SH-SY5Y (cell line): ENCODE results near the gene NHLRC4.

Experiments used
- GATA2 ChIP-seq: IDR thresholded peaks from 2 replicates; pipeline ENCODE4 v1.6.1; 2011; ENCODE audit warnings: mild to moderate bottlenecking, low read depth, low read length
- GATA3 ChIP-seq: IDR thresholded peaks from 2 replicates; pipeline ENCODE4 v1.6.1; 2011; ENCODE audit warnings: low read depth, mild to moderate bottlenecking, low read length, moderate library complexity

DNA sequence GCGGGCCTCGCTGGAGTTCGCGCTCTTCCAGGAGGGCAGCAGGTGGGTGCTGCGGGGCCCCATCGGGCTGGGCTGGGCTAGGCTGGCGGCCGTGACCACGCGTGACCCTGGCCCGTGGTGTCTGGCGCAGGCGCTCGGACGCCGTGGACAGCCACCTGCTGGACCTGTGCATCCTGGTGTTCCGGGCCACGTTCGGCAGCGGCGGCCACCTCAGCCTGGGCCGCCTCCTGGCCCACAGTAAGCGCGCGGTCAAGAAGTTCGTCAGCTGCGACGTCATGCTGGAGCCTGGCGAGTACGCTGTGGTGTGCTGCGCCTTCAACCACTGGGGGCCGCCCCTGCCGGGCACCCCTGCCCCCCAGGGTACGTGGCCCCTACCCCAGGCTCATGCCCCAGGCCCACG, 14.6 kb upstream of the NHLRC4 start:
- TF ChIP-seq GATA2 (no peak), GATA3 (no peak)
